AG04449 (cell line): ENCODE data around the gene LANCL2.

Experiments
- CTCF ChIA-PET: fragments of 350-600 bp; formaldehyde crosslinking; extraction: SDS; loops from one replicate; lab custom pipeline; 2021; ENCODE audit warnings: antibody characterized with exemption; lab: Yijun Ruan, JAX
- POLR2A ChIA-PET: fragments of 400-600, 350-600 bp; formaldehyde crosslinking; extraction: SDS; loops from one replicate; lab custom pipeline; 2020; ENCODE audit warnings: antibody characterized with exemption, inconsistent platforms; lab: Yijun Ruan, JAX
- DNase-seq: peaks from one replicate; pipeline ENCODE4 v3.0.0-alpha.2; 2010; ENCODE audit warnings: low read depth, low spot score
- H3K4me3 ChIP-seq: 2 replicates; pipeline ENCODE4 v1.5.1; 2011; ENCODE audit warnings: low read depth, mild to moderate bottlenecking, control low read depth, low read length
- TF ChIP-seq, protein P1 (sequence below): IDR thresholded peaks from one replicate; pipeline ENCODE4 v1.5.1; 2011; ENCODE audit warnings: mild to moderate bottlenecking, moderate library complexity, low read length, control low read depth, inconsistent platforms; ENCODE audit not compliant: insufficient read depth; ENCODE audit errors: missing control alignments

LANCL2 gene

DNA sequence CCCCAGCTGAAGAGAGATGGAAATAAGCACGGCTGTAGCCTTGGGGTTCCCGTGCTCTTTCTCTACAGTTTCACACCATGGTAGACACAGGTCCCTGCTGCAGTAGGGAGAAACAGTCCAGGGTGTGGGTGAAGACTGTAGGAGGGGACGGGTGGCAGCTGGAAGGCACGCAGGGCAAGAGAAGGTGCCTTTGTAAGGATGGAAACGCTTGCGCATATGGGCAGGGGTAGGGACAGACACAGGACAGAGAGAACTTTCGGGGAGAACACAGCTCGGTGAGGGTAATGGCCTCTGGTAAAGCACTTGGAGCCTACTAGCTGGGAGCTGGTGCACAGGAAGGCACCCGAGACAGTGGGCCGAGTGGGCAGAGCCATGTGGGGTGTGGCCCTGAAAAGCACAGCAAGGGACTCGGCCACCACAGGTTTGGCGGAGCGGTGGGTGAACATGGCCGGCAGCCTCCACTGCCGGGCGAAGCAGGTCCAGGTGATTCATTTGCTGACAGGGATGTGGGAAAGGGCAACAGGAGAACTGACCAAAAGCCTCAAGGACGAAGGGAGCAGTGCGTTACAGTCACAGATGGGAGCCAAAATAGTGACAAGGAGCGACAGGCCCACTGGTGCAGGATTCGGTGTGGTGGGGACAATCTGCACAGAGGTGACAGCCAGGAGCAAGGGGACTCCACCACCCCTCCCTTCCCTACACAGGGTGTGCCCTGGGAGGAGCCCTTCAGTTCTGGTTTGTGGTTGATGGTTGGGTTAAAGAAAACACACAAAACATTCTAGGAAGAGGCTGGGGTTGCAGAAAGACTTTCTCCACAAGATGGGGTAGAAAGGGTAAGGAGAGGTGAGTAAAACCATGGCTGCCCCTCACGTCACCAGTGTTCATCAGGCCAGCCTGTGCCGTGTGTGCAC is 110.1 kb downstream of the LANCL2 start:
- CTCF ChIA-PET: interaction anchor here (1.2 kb wide), 2 partner anchors 99 to 194 kb away, joined by 3 read pairs; no protein-coding TSS in a partner anchor
- DNase-seq: no peak
- POLR2A ChIA-PET: no interaction called here
- TF ChIP-seq, protein P1, sequence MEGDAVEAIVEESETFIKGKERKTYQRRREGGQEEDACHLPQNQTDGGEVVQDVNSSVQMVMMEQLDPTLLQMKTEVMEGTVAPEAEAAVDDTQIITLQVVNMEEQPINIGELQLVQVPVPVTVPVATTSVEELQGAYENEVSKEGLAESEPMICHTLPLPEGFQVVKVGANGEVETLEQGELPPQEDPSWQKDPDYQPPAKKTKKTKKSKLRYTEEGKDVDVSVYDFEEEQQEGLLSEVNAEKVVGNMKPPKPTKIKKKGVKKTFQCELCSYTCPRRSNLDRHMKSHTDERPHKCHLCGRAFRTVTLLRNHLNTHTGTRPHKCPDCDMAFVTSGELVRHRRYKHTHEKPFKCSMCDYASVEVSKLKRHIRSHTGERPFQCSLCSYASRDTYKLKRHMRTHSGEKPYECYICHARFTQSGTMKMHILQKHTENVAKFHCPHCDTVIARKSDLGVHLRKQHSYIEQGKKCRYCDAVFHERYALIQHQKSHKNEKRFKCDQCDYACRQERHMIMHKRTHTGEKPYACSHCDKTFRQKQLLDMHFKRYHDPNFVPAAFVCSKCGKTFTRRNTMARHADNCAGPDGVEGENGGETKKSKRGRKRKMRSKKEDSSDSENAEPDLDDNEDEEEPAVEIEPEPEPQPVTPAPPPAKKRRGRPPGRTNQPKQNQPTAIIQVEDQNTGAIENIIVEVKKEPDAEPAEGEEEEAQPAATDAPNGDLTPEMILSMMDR: no peak
- H3K4me3 ChIP-seq: no peak overlapping the region

DNA sequence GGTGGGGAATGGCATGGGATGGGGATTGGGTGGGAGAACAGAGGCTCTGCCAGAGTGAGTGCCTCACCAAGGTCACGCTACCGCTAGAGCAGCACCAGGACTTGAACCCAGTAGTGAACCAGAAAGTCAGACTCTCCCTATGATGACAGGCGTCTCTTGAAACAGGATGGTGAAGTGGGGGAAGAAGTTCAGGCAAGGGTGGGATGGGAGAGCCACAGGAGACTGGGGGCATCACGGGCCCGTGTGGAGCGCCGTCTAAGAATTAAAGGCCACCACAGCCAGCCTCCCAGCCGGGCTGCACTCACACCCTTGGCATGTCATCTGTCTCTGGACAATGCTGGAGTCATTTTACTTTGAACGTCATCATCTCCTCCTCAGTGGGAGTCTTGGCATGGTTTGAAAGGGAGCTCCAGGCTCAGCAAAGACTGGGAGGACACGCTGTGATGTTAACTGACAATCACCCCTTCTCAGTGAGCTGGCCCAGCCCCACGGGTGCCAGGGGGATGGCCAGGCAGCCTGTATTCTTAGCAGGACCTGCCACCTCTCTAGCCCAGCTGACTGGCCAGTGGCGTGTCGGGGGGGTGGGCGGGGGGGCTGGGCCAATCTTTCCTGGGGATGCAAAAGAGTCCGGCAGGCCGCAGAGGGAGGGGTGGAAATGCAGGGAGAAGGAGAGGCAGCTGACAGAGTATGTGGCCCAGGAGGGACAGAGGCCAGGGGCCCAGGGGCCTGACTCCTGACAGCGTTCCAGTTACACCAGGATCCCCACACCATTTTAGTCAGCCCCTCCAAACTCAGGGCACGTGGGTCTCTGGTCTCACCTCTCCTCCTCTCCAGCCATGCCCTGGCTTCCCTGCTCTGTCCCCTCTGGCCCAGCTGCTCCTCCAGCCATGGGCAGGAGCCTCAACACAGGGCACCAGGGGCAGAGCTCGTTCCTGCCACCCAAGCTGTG is 111.0 kb downstream of the LANCL2 start:
- ChIA-PET CTCF (interaction anchor here (1.2 kb wide), 1 partner anchor 195 kb away, joined by 3 read pairs; no protein-coding TSS in a partner anchor), POLR2A (no interaction called here)
- peak; percentile 49 for DNase-seq
- H3K4me3 ChIP-seq: no peak overlapping the region
- TF ChIP-seq, protein P1: no peak

DNA sequence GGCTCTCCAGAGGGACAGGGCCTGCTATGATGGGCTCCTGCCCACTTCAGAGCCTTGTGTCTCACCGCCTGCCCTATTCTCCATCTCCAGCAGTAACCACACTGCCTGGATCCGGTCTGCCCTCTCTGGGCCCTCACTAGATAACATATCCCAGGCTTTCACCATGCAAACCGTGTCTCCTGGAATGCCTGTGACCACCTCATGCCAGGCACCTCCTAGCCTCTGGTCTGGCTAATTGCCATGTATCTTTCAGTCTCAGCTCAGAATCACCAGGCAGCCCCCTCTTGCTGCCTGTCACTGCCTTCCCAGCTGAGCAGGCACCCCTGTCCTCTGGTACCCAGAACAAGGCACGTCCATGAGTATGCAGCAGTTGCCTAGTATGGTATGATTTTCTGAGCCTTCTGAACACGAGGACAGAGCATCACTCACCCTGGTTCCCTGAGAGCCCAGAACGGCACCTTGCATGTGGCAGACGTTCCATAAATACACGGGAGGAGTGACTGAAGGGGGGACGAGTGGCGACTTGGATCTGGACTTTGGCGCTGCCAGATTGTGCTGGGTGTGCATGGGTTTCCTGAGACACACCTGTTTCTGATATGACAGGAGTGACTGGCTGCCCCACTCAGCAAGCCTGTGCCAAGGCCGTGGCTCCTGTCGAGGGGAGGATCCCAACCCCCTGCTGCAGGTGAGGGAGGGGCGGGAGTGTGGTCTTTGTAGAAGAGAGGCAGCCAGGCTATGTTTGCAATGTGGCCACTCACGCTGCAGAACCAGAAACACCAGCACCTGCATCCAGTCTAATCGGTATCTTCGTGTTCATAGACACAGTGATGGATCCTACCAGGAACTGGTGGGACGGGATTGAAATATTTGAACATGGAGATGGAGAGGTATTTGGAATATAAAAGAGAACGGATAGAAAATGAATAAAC is 112.0 kb downstream of the LANCL2 start:
- no peak overlapping the region for H3K4me3 ChIP-seq
- TF ChIP-seq, protein P1: no peak
- no peak for DNase-seq
- ChIA-PET CTCF (interaction anchor here (1.2 kb wide), 1 partner anchor 196 kb away, joined by 3 read pairs; no protein-coding TSS in a partner anchor), POLR2A (no interaction called here)

DNA sequence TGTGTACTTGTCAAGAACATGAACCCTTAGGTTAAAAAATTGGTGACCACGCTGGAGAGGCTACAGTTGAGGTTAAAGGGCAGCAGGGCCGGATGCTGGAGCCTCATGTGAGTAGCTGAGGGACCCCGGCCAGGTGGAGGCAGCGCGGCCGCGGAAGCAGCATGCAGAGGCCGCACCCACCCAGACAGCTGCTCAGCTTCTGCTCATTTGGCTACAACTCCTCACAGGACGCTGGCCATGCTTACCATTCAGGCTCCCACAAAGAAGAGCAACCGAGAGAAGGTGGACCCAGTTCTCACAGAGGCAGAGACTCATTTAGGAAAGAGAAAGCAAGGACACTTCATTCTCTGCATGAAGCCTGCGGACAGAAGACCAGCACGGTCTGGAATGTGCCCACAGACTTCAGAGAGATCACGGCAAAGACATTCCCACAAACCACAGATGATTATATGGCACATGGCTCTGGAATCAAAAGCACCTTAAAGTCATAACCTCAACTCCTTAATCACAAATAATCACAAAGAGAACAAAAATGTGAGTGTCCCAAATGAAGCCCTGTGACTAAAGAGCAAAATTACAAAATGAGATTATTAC is 112.7 kb downstream of the LANCL2 start:
- TF ChIP-seq, protein P1: no peak

DNA sequence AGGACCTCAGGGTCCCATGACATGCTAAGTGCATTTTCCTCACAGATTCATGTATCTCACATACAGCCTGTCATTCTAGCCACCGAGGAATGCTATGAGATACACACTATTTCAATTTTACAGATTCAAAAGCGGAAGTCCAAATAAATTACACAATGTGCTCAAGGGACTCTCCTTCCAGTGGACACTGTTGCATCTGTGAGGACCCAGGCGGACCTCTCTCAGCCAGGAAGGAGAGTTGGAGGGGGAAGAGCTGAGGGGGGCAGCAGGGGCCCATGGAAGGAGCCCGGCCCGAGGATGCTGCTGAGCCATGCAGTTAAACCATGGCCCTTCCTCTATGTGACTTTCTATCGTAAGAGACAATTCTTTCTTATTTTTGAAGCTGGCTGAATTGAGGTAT is 113.6 kb downstream of the LANCL2 start:
- ChIA-PET CTCF (interaction anchor here (1.0 to 1.5 kb wide), 3 partner anchors 11 to 37 kb away, joined by 3 to 4 read pairs (median 4); no protein-coding TSS in a partner anchor), POLR2A (no interaction called here)
- peak overlapping the region; percentile 16 for H3K4me3 ChIP-seq
- no peak for DNase-seq
- TF ChIP-seq, protein P1: no peak

More for the DNA sequence above, 112.7 kb downstream of the LANCL2 start:
- ChIA-PET CTCF (interaction anchor here (1.5 kb wide), 1 partner anchor 38 kb away, joined by 4 read pairs; no protein-coding TSS in a partner anchor), POLR2A (no interaction called here)
- DNase-seq: peak; percentile 88
- peak overlapping the region; percentile 27; the same call in 1 of the 2 replicates for H3K4me3 ChIP-seq
